A549 (cell line): ENCODE results near the gene CCL2.

ENCODE experiments used
- CEBPB ChIP-seq, 2 experiments: fragments of >200 bp in 1 of 2; sonication (Bioruptor Twin) in 1 of 2; formaldehyde crosslinking in 1 of 2; IDR thresholded peaks; 2 replicates each; pipeline ENCODE4 v1.6.1; 2012 to 2016
- EHMT2 ChIP-seq: fragments of 200-600 bp; sonication (generic); IDR thresholded peaks from 2 replicates; pipeline ENCODE4 v1.6.1; 2016; ENCODE audit warnings: antibody characterized with exemption, low read depth, mild to moderate bottlenecking, moderate library complexity
- ZSCAN20 ChIP-seq: fragments of 250-450 bp; sonication (Bioruptor Pico); IDR thresholded peaks from 2 replicates; pipeline ENCODE4 v1.8.0; 2022; ENCODE audit warnings: mild to moderate bottlenecking, moderate library complexity

GRCh38 chr17:34255841-34256240 lies 756 bp downstream of the CCL2 start:
- TF ChIP-seq ZSCAN20 (CRISPR knock-in tag) (no peak), CEBPB (IDR thresholded peaks at IDR 0.05) (no peak), EHMT2 (no peak)
